ENCODE data around the gene YPEL3.
A peak's percentile ranks its signal among the peaks of the same experiment; 100 is the strongest.

DNA sequence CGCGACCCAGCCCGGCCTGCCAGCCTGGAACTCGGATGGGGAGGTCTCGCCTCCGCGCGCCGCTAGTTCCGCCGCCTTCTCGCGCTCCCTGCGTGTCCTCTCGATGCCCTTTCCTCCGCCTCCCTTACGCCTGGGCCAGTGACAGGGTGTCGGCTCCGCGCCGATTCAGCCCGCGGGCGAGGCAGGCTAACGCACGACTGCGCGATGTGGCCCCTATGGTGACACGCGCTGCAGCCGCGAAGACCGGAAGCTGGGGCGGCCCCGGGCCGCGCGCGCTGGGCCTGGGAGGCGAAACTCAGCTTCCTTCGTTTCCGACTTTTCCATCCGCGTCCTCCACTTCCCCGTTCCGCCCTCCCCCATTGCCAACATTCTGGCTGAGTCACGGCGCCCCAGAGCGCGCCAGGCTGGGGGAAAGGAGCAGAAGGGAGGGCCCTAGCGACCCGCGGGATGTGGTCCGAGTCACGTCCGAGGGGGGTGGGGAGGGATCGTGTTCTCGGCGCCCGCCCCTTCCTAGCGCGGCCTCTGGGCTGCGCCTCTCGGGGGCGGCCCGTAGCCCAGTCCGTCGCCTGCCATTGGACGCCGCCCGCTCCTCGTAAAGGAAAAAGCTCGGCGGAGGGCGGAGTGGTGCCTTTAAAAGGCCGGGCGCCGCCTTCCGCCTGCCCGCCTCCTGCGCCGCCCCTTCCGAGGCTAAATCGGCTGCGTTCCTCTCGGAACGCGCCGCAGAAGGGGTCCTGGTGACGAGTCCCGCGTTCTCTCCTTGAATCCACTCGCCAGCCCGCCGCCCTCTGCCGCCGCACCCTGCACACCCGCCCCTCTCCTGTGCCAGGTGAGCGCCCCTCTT lies 30.7 kb downstream of the YPEL3 start, which contains the start of gene ALDOA:
- peak; percentile 93 to 98 (median 97) for TF ChIP-seq POLR2A (IDR thresholded peaks at IDR 0.05)
- TF ChIP-seq, protein P1, sequence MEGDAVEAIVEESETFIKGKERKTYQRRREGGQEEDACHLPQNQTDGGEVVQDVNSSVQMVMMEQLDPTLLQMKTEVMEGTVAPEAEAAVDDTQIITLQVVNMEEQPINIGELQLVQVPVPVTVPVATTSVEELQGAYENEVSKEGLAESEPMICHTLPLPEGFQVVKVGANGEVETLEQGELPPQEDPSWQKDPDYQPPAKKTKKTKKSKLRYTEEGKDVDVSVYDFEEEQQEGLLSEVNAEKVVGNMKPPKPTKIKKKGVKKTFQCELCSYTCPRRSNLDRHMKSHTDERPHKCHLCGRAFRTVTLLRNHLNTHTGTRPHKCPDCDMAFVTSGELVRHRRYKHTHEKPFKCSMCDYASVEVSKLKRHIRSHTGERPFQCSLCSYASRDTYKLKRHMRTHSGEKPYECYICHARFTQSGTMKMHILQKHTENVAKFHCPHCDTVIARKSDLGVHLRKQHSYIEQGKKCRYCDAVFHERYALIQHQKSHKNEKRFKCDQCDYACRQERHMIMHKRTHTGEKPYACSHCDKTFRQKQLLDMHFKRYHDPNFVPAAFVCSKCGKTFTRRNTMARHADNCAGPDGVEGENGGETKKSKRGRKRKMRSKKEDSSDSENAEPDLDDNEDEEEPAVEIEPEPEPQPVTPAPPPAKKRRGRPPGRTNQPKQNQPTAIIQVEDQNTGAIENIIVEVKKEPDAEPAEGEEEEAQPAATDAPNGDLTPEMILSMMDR (IDR thresholded peaks at IDR 0.05): peak in 2 of 7 experiments; percentile 12 to 18

Measured in body of pancreas (tissue), 4 donors.